ENCODE measurements around the gene FAM118A. TPM values are rescaled to one million over a fixed set of nuclear protein-coding genes. Genes with fewer than 3 reads are reported as not detected.

Gene FAM118A
- total and polyA plus RNA-seq, 3 donors from 2014 or later: 70.8 to 104 (median 80.2) TPM

- DNase-seq: peak; percentile 51
- peaks cover 38% of the 10 kb centered on the region for H3K4me1 ChIP-seq
- H3K4me3 ChIP-seq: no peak overlapping the region
- intact Hi-C loops (cut with DNase I; ENCODE audit: low total_unique reads): no loop called here
- no peaks in the 10 kb centered on the region for H3K27me3 ChIP-seq
- no peaks in the 10 kb centered on the region for H3K9me3 ChIP-seq
- TF ChIP-seq CTCF (IDR thresholded peaks at IDR 0.05): peak in 1 of 3 experiments; percentile 29
- TF ChIP-seq POLR2A (IDR thresholded peaks at IDR 0.05): no peak
- 48 to 64% methylated on average over 19 of the region's 19 CpGs for WGBS, 2 donors
- H3K27ac ChIP-seq: peak overlapping the region; percentile 78 to 89
- H3K36me3 ChIP-seq (ENCODE audit: low read depth, missing control alignments): no peaks in the 10 kb centered on the region
Observed at GRCh38 chr22:45317551-45318167, 7.9 kb downstream of the FAM118A start.

- intact Hi-C loops (cut with DNase I; ENCODE audit: low total_unique reads): no loop called here
- peak overlapping the region; percentile 78 to 89 for H3K27ac ChIP-seq
- DNase-seq: peak; percentile 72
- H3K36me3 ChIP-seq (ENCODE audit: low read depth, missing control alignments): no peaks in the 10 kb centered on the region
- TF ChIP-seq CTCF (IDR thresholded peaks at IDR 0.05) (no peak), POLR2A (IDR thresholded peaks at IDR 0.05) (no peak)
- peaks cover 38% of the 10 kb centered on the region for H3K4me1 ChIP-seq
- WGBS, 2 donors: 26 to 44% methylated on average over 8 of the region's 8 CpGs
- H3K9me3 ChIP-seq: no peaks in the 10 kb centered on the region
- H3K27me3 ChIP-seq: no peaks in the 10 kb centered on the region
- H3K4me3 ChIP-seq: no peak overlapping the region
Observed at GRCh38 chr22:45318168-45318557, 8.4 kb downstream of the FAM118A start.

GRCh38 chr22:45318558-45319323, 9.0 kb downstream of the FAM118A start:
- H3K4me3 ChIP-seq: no peak overlapping the region
- H3K27me3 ChIP-seq: no peaks in the 10 kb centered on the region
- intact Hi-C loops (cut with DNase I; ENCODE audit: low total_unique reads): no loop called here
- H3K9me3 ChIP-seq: no peaks in the 10 kb centered on the region
- H3K4me1 ChIP-seq: peaks cover 38% of the 10 kb centered on the region
- WGBS, 2 donors: 57 to 59% methylated on average over 12 of the region's 12 CpGs
- H3K27ac ChIP-seq: peak overlapping the region; percentile 78 to 89
- no peak for DNase-seq
- no peak for TF ChIP-seq CTCF (IDR thresholded peaks at IDR 0.05)
- H3K36me3 ChIP-seq (ENCODE audit: low read depth, missing control alignments): no peaks in the 10 kb centered on the region

- WGBS, 2 donors: 47 to 81% methylated on average over 5 of the region's 5 CpGs
- TF ChIP-seq CTCF (IDR thresholded peaks at IDR 0.05): no peak
- TF ChIP-seq POLR2A (IDR thresholded peaks at IDR 0.05): no peak
- Histone ChIP-seq H3K4me1 (peaks cover 32% of the 10 kb centered on the region), H3K27ac (peak overlapping the region; percentile 78 to 89), H3K27me3 (no peaks in the 10 kb centered on the region), H3K4me3 (no peak overlapping the region), H3K9me3 (no peaks in the 10 kb centered on the region), H3K36me3 (ENCODE audit: low read depth, missing control alignments) (no peaks in the 10 kb centered on the region)
- DNase-seq: peak; percentile 50
- intact Hi-C loops (cut with DNase I; ENCODE audit: low total_unique reads): no loop called here
Observed at GRCh38 chr22:45319324-45319685, 9.6 kb downstream of the FAM118A start.
